Neuronal stem cell (in vitro differentiated cells): ENCODE results near the gene PSAPL1.

Source experiments
- DNase-seq: peaks from one replicate; pipeline ENCODE4 v3.0.0-alpha.2; 2013; ENCODE audit warnings: low spot score
- H2AFZ ChIP-seq: one replicate; pipeline ENCODE4 v1.6.1; 2013; ENCODE audit warnings: mild to moderate bottlenecking, low read length, inconsistent platforms
- H2AK5ac ChIP-seq: 2 replicates; pipeline ENCODE4 v1.6.1; 2013; ENCODE audit warnings: low read depth, mild to moderate bottlenecking, inconsistent platforms, low read length, moderate library complexity, mixed read lengths
- H2BK120ac ChIP-seq: 2 replicates; pipeline ENCODE4 v1.6.1; 2013; ENCODE audit warnings: low read depth, mild to moderate bottlenecking, inconsistent platforms, low read length, moderate library complexity, mixed read lengths
- H2BK12ac ChIP-seq: one replicate; pipeline ENCODE4 v1.6.1; 2013; ENCODE audit warnings: low read length, inconsistent platforms
- H2BK15ac ChIP-seq: 2 replicates; pipeline ENCODE4 v1.6.1; 2013; ENCODE audit warnings: mild to moderate bottlenecking, low read length, inconsistent platforms, mixed read lengths
- H2BK5ac ChIP-seq: one replicate; pipeline ENCODE4 v1.6.1; 2013; ENCODE audit warnings: inconsistent platforms, mild to moderate bottlenecking, low read length, moderate library complexity
- H3K14ac ChIP-seq: one replicate; pipeline ENCODE4 v1.6.1; 2013; ENCODE audit warnings: low read length, inconsistent platforms
- H3K18ac ChIP-seq: 2 replicates; pipeline ENCODE4 v1.6.1; 2013; ENCODE audit warnings: low read length, inconsistent platforms
- H3K23ac ChIP-seq: 2 replicates; pipeline ENCODE4 v1.6.1; 2013; ENCODE audit warnings: low read depth, mild to moderate bottlenecking, mixed read lengths, low read length, inconsistent platforms; ENCODE audit not compliant: poor library complexity
- H3K27ac ChIP-seq: replicated peaks from 3 replicates; pipeline ENCODE4 v1.5.1; 2013; ENCODE audit warnings: low read length, inconsistent platforms
- H3K27me3 ChIP-seq, 3 experiments: 2 replicates each; pipeline ENCODE4 v1.6.1; 2013; ENCODE audit warnings: low read length in 3 of 3, mild to moderate bottlenecking in 2 of 3, inconsistent platforms in 1 of 3, low read depth in 1 of 3, mixed read lengths in 1 of 3, moderate library complexity in 1 of 3; ENCODE audit not compliant: control insufficient read depth in 3 of 3, insufficient read depth in 3 of 3
- H3K36me3 ChIP-seq, 2 donors: replicated peaks in 1 of 2; 2 replicates each; pipeline ENCODE4 v1.6.1; 2013; ENCODE audit warnings: low read length in 2 of 2; ENCODE audit not compliant: control insufficient read depth in 2 of 2, insufficient read depth in 2 of 2
- H3K4ac ChIP-seq: 2 replicates; pipeline ENCODE4 v1.6.1; 2013; ENCODE audit warnings: inconsistent platforms, mild to moderate bottlenecking, low read length, moderate library complexity
- H3K4me1 ChIP-seq, 2 donors: 1 replicate in 1 of 2; 2 replicates in 1 of 2; pipeline ENCODE4 v1.6.1; 2013; ENCODE audit warnings: low read length in 2 of 2, low read depth in 1 of 2; ENCODE audit not compliant: control insufficient read depth in 2 of 2, insufficient read depth in 1 of 2
- H3K4me2 ChIP-seq: one replicate; pipeline ENCODE4 v1.6.1; 2013; ENCODE audit warnings: mild to moderate bottlenecking, low read length, inconsistent platforms; ENCODE audit not compliant: insufficient read depth, poor library complexity, severe bottlenecking
- H3K4me3 ChIP-seq, 2 donors: 2 replicates each; pipeline ENCODE4 v1.5.1; 2013; ENCODE audit warnings: low read length in 2 of 2, mild to moderate bottlenecking in 2 of 2, inconsistent platforms in 1 of 2, moderate library complexity in 1 of 2
- H3K79me1 ChIP-seq: one replicate; pipeline ENCODE4 v1.6.1; 2013; ENCODE audit warnings: low read depth, mild to moderate bottlenecking, inconsistent platforms, low read length, moderate library complexity
- H3K9ac ChIP-seq: one replicate; pipeline ENCODE4 v1.6.1; 2013; ENCODE audit warnings: mild to moderate bottlenecking, low read depth, low read length, inconsistent platforms; ENCODE audit not compliant: poor library complexity
- H3K9me3 ChIP-seq, 2 donors: replicated peaks in 1 of 2; 2 replicates each; pipeline versions ENCODE3 to v1.6.1; 2013; ENCODE audit warnings: low read length in 2 of 2, mild to moderate bottlenecking in 2 of 2, inconsistent platforms in 1 of 2, low read depth in 1 of 2, mixed read lengths in 1 of 2, moderate library complexity in 1 of 2; ENCODE audit not compliant: control insufficient read depth in 2 of 2, insufficient read depth in 1 of 2
- H4K8ac ChIP-seq: one replicate; pipeline ENCODE4 v1.6.1; 2013; ENCODE audit warnings: low read depth, mild to moderate bottlenecking, inconsistent platforms, low read length, moderate library complexity
- H4K91ac ChIP-seq: one replicate; pipeline ENCODE4 v1.6.1; 2013; ENCODE audit warnings: low read length, low read depth, mild to moderate bottlenecking, inconsistent platforms; ENCODE audit not compliant: poor library complexity
- WGBS, 2 donors: extraction: QIAGEN DNeasy Blood & Tissue Kit; methylation state at CpG; one replicate each; pipeline ENCODE4 v1.1.7; 2013; ENCODE audit warnings: missing lambda C conversion rate in 2 of 2, mixed read lengths in 1 of 2; ENCODE audit not compliant: insufficient read length in 2 of 2, insufficient replicate concordance in 1 of 2; ENCODE audit errors: extremely low coverage in 2 of 2; 5-methylcytosine and 5-hydroxymethylcytosine counted together

The PSAPL1 gene

GRCh38 chr4:7415927-7416686 is 18.6 kb downstream of the PSAPL1 start:
- Histone ChIP-seq H3K36me3 (no peaks in the 10 kb centered on the region), H2AK5ac (no peak overlapping the region), H2BK120ac (no peak overlapping the region), H3K9ac (no peak overlapping the region), H3K4me1 (peaks cover 0 to 9% of the 10 kb centered on the region in 2 donors), H2BK5ac (no peak overlapping the region), H4K91ac (no peak overlapping the region), H2BK15ac (no peak overlapping the region), H3K14ac (peak overlapping the region; percentile 85), H3K4me2 (no peak overlapping the region), H3K79me1 (peaks cover 3% of the 10 kb centered on the region), H3K4me3 (peak overlapping the region in 1 of 2 donors; percentile 31), H3K4ac (peak overlapping the region; percentile 45), H2BK12ac (peak overlapping the region; percentile 63), H4K8ac (no peak overlapping the region), H3K23ac (peak overlapping the region; percentile 19), H3K9me3 (peaks cover 0 to 5% of the 10 kb centered on the region in 2 donors), H3K18ac (peak overlapping the region; percentile 83), H2AFZ (no peak overlapping the region), H3K27ac (no peak overlapping the region), H3K27me3 (peaks cover 0 to 12% (median 0%) of the 10 kb centered on the region in 3 experiments)
- no CpG with 5 or more reads among the region's 16 CpGs for WGBS, 2 donors
- no peak for DNase-seq

- DNase-seq, result no peak
- no peak overlapping the region for H2AK5ac ChIP-seq
- peaks cover 3% of the 10 kb centered on the region for H3K79me1 ChIP-seq
- no peak overlapping the region for H2AFZ ChIP-seq
- H3K4ac ChIP-seq, result no peak overlapping the region
- H2BK120ac ChIP-seq, result no peak overlapping the region
- H3K4me3 ChIP-seq, result no peak overlapping the region
- no peak overlapping the region for H3K4me2 ChIP-seq
- H3K27ac ChIP-seq, result no peak overlapping the region
- WGBS, 2 donors, result no CpG with 5 or more reads among the region's 12 CpGs
- H2BK5ac ChIP-seq, result no peak overlapping the region
- no peak overlapping the region for H4K8ac ChIP-seq
- H3K4me1 ChIP-seq, result peaks cover 0 to 9% of the 10 kb centered on the region in 2 donors
- H2BK12ac ChIP-seq, result no peak overlapping the region
- H3K36me3 ChIP-seq, result no peaks in the 10 kb centered on the region
- no peak overlapping the region for H3K23ac ChIP-seq
- peaks cover 0 to 5% of the 10 kb centered on the region in 2 donors for H3K9me3 ChIP-seq
- H3K9ac ChIP-seq, result no peak overlapping the region
- H3K14ac ChIP-seq, result no peak overlapping the region
- H4K91ac ChIP-seq, result no peak overlapping the region
- H3K18ac ChIP-seq, result no peak overlapping the region
- H3K27me3 ChIP-seq, result peaks cover 0 to 12% (median 0%) of the 10 kb centered on the region in 3 experiments
- H2BK15ac ChIP-seq, result no peak overlapping the region
Measured at GRCh38 chr4:7414736-7415510, 19.8 kb downstream of the PSAPL1 start.

- no peaks in the 10 kb centered on the region for H3K36me3 ChIP-seq
- H3K4ac ChIP-seq, result no peak overlapping the region
- peaks cover 0 to 12% (median 0%) of the 10 kb centered on the region in 3 experiments for H3K27me3 ChIP-seq
- H3K23ac ChIP-seq, result no peak overlapping the region
- H4K91ac ChIP-seq, result no peak overlapping the region
- no peak overlapping the region for H3K18ac ChIP-seq
- H3K9ac ChIP-seq, result no peak overlapping the region
- no peak overlapping the region for H3K14ac ChIP-seq
- peaks cover 3% of the 10 kb centered on the region for H3K79me1 ChIP-seq
- no peak overlapping the region for H2BK5ac ChIP-seq
- no peak overlapping the region for H3K27ac ChIP-seq
- no peak overlapping the region for H2AK5ac ChIP-seq
- peaks cover 0 to 8% of the 10 kb centered on the region in 2 donors for H3K9me3 ChIP-seq
- H2BK15ac ChIP-seq, result no peak overlapping the region
- no CpG with 5 or more reads among the region's 9 CpGs for WGBS, 2 donors
- no peak for DNase-seq
- H3K4me3 ChIP-seq, result no peak overlapping the region
- no peak overlapping the region for H4K8ac ChIP-seq
- H3K4me1 ChIP-seq, result peaks cover 0 to 9% of the 10 kb centered on the region in 2 donors
- no peak overlapping the region for H2BK12ac ChIP-seq
- H3K4me2 ChIP-seq, result no peak overlapping the region
- H2AFZ ChIP-seq, result no peak overlapping the region
- no peak overlapping the region for H2BK120ac ChIP-seq
Measured at GRCh38 chr4:7414046-7414445, 20.7 kb downstream of the PSAPL1 start.

- Histone ChIP-seq H3K9me3 (peaks cover 0 to 6% of the 10 kb centered on the region in 2 donors), H4K8ac (no peak overlapping the region), H3K27me3 (peaks cover 0 to 12% (median 0%) of the 10 kb centered on the region in 3 experiments), H2AFZ (no peak overlapping the region), H2AK5ac (no peak overlapping the region), H4K91ac (no peak overlapping the region), H3K23ac (no peak overlapping the region), H3K4ac (no peak overlapping the region), H3K27ac (no peak overlapping the region), H3K36me3 (no peaks in the 10 kb centered on the region), H3K79me1 (peaks cover 3% of the 10 kb centered on the region), H2BK15ac (no peak overlapping the region), H2BK5ac (no peak overlapping the region), H3K4me3 (no peak overlapping the region), H2BK120ac (no peak overlapping the region), H2BK12ac (no peak overlapping the region), H3K4me2 (no peak overlapping the region), H3K4me1 (peaks cover 0 to 9% of the 10 kb centered on the region in 2 donors), H3K9ac (no peak overlapping the region), H3K14ac (peak overlapping the region; percentile 33), H3K18ac (peak overlapping the region; percentile 5)
- no CpG with 5 or more reads among the region's 4 CpGs for WGBS, 2 donors
- DNase-seq, result no peak
Measured at GRCh38 chr4:7412554-7412912, 22.2 kb downstream of the PSAPL1 start.
